Liver (tissue), 9 donors: Measurements from ENCODE around the gene FBXL22. TPM values are rescaled to one million over a fixed set of nuclear protein-coding genes. Genes with fewer than 3 reads are reported as not detected.

Experiments
- DNase-seq: peaks from one replicate; pipeline ENCODE4 v3.0.0-alpha.2; 2017; ENCODE audit warnings: low spot score
- H3K27ac ChIP-seq, 2 donors: one replicate each; pipeline ENCODE4 v1.7.0; 2013; ENCODE audit warnings: inconsistent platforms in 2 of 2, low read length in 2 of 2, control low read depth in 1 of 2, low read depth in 1 of 2, mild to moderate bottlenecking in 1 of 2
- H3K27me3 ChIP-seq, 4 donors: one replicate each; pipeline versions ENCODE4 v1.6.1 to v1.7.0; 2013; ENCODE audit warnings: low read length in 3 of 4, inconsistent platforms in 1 of 4, mild to moderate bottlenecking in 1 of 4, moderate library complexity in 1 of 4; ENCODE audit not compliant: control insufficient read depth in 4 of 4, insufficient read depth in 4 of 4
- H3K36me3 ChIP-seq, 4 donors: one replicate each; pipeline versions ENCODE4 v1.6.1 to v1.7.0; 2013; ENCODE audit warnings: low read length in 3 of 4, mild to moderate bottlenecking in 3 of 4, low read depth in 1 of 4, moderate library complexity in 1 of 4; ENCODE audit not compliant: control insufficient read depth in 4 of 4, insufficient read depth in 3 of 4
- H3K4me1 ChIP-seq, 4 donors: one replicate each; pipeline versions ENCODE4 v1.6.1 to v1.7.0; 2013; ENCODE audit warnings: low read length in 3 of 4, mild to moderate bottlenecking in 3 of 4, moderate library complexity in 1 of 4; ENCODE audit not compliant: control insufficient read depth in 4 of 4, insufficient read depth in 4 of 4
- H3K4me3 ChIP-seq, 3 donors: one replicate each; pipeline versions ENCODE4 v1.6.1 to v1.7.0; 2013; ENCODE audit warnings: low read length in 3 of 3, control low read depth in 1 of 3, low read depth in 1 of 3, mild to moderate bottlenecking in 1 of 3
- H3K9ac ChIP-seq, 2 donors: one replicate each; pipeline ENCODE4 v1.7.0; 2013; ENCODE audit warnings: low read length in 2 of 2, mild to moderate bottlenecking in 2 of 2, moderate library complexity in 2 of 2, control low read depth in 1 of 2, low read depth in 1 of 2
- H3K9me3 ChIP-seq, 4 donors: one replicate each; pipeline versions ENCODE4 v1.6.1 to v1.7.0; 2013; ENCODE audit warnings: low read length in 3 of 4; ENCODE audit not compliant: control insufficient read depth in 4 of 4
- EGR1 ChIP-seq, 2 donors: IDR thresholded peaks; 2 replicates each; pipeline ENCODE4 v1.6.1; 2016 to 2018; ENCODE audit warnings: antibody characterized with exemption in 2 of 2, low read depth in 2 of 2
- FOXA1 ChIP-seq: IDR thresholded peaks from 2 replicates; pipeline ENCODE4 v1.6.1; 2016; ENCODE audit warnings: antibody characterized with exemption
- FOXA2 ChIP-seq: IDR thresholded peaks from 2 replicates; pipeline ENCODE4 v1.6.1; 2016; ENCODE audit warnings: antibody characterized with exemption
- GABPA ChIP-seq, 2 donors: IDR thresholded peaks in 1 of 2; conservative IDR thresholded peaks in 1 of 2; 2 replicates each; pipeline ENCODE4 v1.6.1; 2016; ENCODE audit warnings: antibody characterized with exemption in 2 of 2, mild to moderate bottlenecking in 1 of 2, moderate library complexity in 1 of 2
- HNF4A ChIP-seq, 2 donors: conservative IDR thresholded peaks; 2 replicates each; pipeline ENCODE4 v1.6.1; 2016; ENCODE audit warnings: antibody characterized with exemption in 2 of 2, mild to moderate bottlenecking in 2 of 2
- HNF4G ChIP-seq: IDR thresholded peaks from 2 replicates; pipeline ENCODE4 v1.6.1; 2016; ENCODE audit warnings: antibody characterized with exemption
- JUND ChIP-seq, 2 donors: IDR thresholded peaks; 2 replicates each; pipeline ENCODE4 v1.6.1; 2016; ENCODE audit warnings: antibody characterized with exemption in 2 of 2
- NR2F2 ChIP-seq: IDR thresholded peaks from 2 replicates; pipeline ENCODE4 v1.6.1; 2016; ENCODE audit warnings: antibody characterized with exemption
- RAD21 ChIP-seq, 2 donors: IDR thresholded peaks; 2 replicates each; pipeline ENCODE4 v1.6.1; 2016; ENCODE audit warnings: antibody characterized with exemption in 2 of 2, mild to moderate bottlenecking in 2 of 2
- RXRA ChIP-seq, 2 donors: IDR thresholded peaks; 2 replicates each; pipeline ENCODE4 v1.6.1; 2017 to 2018; ENCODE audit warnings: antibody characterized with exemption in 2 of 2, mild to moderate bottlenecking in 1 of 2
- SP1 ChIP-seq: IDR thresholded peaks from 2 replicates; pipeline ENCODE4 v1.6.1; 2018; ENCODE audit warnings: antibody characterized with exemption, mild to moderate bottlenecking
- TAF1 ChIP-seq: conservative IDR thresholded peaks from 2 replicates; pipeline ENCODE4 v1.6.1; 2016; ENCODE audit warnings: antibody characterized with exemption, mild to moderate bottlenecking
- YY1 ChIP-seq: IDR thresholded peaks from 2 replicates; pipeline ENCODE4 v1.6.1; 2016; ENCODE audit warnings: antibody characterized with exemption, mild to moderate bottlenecking
- WGBS: extraction: QIAGEN DNeasy Blood & Tissue Kit; methylation state at CpG from one replicate; pipeline ENCODE4 v1.1.7; 2013; 5-methylcytosine and 5-hydroxymethylcytosine counted together
- polyA plus RNA-seq, 2 donors: library from polyadenylated mRNA; stranded (reverse) in 1 of 2; unstranded in 1 of 2; fragments of 200-250 nt in 1 of 2; fragments of >200 nt in 1 of 2; fragmentation: Nextera tagmentation in 1 of 2; extraction: Ambion mirVana in 1 of 2; gene quantifications; one replicate each; pipeline versions ENCODE4 v1.2.1 to v1.2.3, GENCODE V29; 2013 to 2015
- total RNA-seq, 2 donors: library from RNA; depleted of rRNA; stranded (reverse); fragments of >200 nt; gene quantifications; one replicate each; pipeline ENCODE4 v1.2.3, GENCODE V29; 2014
- TF ChIP-seq, protein P1 (sequence below): IDR thresholded peaks from 2 replicates; pipeline ENCODE4 v1.6.1; 2016; ENCODE audit warnings: antibody characterized with exemption, mild to moderate bottlenecking
- TF ChIP-seq, protein P2 (sequence below): IDR thresholded peaks from 2 replicates; pipeline ENCODE4 v1.6.1; 2016; ENCODE audit warnings: antibody characterized with exemption
- TF ChIP-seq, protein P3 (sequence below): IDR thresholded peaks from 2 replicates; pipeline ENCODE4 v1.6.1; 2016; ENCODE audit warnings: antibody characterized with exemption
- TF ChIP-seq, protein P4 (sequence below): IDR thresholded peaks from 2 replicates; pipeline ENCODE4 v1.6.1; 2016; ENCODE audit warnings: antibody characterized with exemption
- TF ChIP-seq, protein P5 (sequence below): fragments of 150-350 bp; IDR thresholded peaks from 2 replicates; pipeline ENCODE4 v1.5.1; 2017; ENCODE audit warnings: improper control_type of control experiment, low read depth, low read length; ENCODE audit not compliant: missing input control
- donor health status: healthy.
- donor health status: healthy.
- donor health status: healthy.
- donor health status: healthy.
- donor health status: healthy.

Gene FBXL22
- total and polyA plus RNA-seq, 4 donors = 0.18 to 0.29 (median 0.22) TPM

DNA sequence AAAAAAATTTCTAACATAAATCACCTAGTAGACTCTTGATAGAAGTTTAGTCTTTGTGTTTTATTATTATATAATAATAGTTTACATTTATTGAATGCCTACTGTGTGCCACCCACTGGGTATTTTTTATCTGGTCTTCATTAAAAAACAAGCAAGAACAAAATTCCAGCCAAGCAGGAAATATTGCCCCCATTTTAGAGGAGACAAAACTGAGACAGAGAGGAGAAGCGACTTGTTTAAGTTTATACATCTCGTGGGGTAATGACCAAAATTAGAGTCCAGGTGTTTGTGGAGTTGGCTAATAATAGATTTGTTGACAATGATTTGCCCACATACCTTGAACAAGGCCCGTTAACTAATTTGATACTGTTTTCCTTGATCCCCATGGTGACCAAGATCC is 33.1 kb upstream of the FBXL22 start:
- H3K4me3 ChIP-seq = no peak overlapping the region
- no peak overlapping the region for H3K9ac ChIP-seq
- H3K9me3 ChIP-seq = no peaks in the 10 kb centered on the region
- TF ChIP-seq EGR1 (IDR thresholded peaks at IDR 0.05; ENCODE audit: low read depth in 2 of 2) (no peak), YY1 (no peak), JUND (IDR thresholded peaks at IDR 0.05) (no peak), HNF4G (no peak), RAD21 (IDR thresholded peaks at IDR 0.05) (no peak), NR2F2 (no peak), HNF4A (conservative IDR thresholded peaks at IDR 0.05) (no peak), TAF1 (no peak), SP1 (no peak), GABPA (IDR thresholded peaks at IDR 0.05 in 1 of 2, conservative IDR thresholded peaks at IDR 0.05 in 1 of 2) (no peak), RXRA (IDR thresholded peaks at IDR 0.05) (no peak), FOXA2 (no peak), FOXA1 (no peak)
- TF ChIP-seq, protein P1, sequence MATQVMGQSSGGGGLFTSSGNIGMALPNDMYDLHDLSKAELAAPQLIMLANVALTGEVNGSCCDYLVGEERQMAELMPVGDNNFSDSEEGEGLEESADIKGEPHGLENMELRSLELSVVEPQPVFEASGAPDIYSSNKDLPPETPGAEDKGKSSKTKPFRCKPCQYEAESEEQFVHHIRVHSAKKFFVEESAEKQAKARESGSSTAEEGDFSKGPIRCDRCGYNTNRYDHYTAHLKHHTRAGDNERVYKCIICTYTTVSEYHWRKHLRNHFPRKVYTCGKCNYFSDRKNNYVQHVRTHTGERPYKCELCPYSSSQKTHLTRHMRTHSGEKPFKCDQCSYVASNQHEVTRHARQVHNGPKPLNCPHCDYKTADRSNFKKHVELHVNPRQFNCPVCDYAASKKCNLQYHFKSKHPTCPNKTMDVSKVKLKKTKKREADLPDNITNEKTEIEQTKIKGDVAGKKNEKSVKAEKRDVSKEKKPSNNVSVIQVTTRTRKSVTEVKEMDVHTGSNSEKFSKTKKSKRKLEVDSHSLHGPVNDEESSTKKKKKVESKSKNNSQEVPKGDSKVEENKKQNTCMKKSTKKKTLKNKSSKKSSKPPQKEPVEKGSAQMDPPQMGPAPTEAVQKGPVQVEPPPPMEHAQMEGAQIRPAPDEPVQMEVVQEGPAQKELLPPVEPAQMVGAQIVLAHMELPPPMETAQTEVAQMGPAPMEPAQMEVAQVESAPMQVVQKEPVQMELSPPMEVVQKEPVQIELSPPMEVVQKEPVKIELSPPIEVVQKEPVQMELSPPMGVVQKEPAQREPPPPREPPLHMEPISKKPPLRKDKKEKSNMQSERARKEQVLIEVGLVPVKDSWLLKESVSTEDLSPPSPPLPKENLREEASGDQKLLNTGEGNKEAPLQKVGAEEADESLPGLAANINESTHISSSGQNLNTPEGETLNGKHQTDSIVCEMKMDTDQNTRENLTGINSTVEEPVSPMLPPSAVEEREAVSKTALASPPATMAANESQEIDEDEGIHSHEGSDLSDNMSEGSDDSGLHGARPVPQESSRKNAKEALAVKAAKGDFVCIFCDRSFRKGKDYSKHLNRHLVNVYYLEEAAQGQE = no peak
- TF ChIP-seq, protein P2, sequence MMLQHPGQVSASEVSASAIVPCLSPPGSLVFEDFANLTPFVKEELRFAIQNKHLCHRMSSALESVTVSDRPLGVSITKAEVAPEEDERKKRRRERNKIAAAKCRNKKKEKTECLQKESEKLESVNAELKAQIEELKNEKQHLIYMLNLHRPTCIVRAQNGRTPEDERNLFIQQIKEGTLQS = no peak
- TF ChIP-seq, protein P3, sequence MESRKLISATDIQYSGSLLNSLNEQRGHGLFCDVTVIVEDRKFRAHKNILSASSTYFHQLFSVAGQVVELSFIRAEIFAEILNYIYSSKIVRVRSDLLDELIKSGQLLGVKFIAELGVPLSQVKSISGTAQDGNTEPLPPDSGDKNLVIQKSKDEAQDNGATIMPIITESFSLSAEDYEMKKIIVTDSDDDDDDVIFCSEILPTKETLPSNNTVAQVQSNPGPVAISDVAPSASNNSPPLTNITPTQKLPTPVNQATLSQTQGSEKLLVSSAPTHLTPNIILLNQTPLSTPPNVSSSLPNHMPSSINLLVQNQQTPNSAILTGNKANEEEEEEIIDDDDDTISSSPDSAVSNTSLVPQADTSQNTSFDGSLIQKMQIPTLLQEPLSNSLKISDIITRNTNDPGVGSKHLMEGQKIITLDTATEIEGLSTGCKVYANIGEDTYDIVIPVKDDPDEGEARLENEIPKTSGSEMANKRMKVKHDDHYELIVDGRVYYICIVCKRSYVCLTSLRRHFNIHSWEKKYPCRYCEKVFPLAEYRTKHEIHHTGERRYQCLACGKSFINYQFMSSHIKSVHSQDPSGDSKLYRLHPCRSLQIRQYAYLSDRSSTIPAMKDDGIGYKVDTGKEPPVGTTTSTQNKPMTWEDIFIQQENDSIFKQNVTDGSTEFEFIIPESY = no peak
- TF ChIP-seq, protein P4, sequence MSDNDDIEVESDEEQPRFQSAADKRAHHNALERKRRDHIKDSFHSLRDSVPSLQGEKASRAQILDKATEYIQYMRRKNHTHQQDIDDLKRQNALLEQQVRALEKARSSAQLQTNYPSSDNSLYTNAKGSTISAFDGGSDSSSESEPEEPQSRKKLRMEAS = no peak
- TF ChIP-seq, protein P5, sequence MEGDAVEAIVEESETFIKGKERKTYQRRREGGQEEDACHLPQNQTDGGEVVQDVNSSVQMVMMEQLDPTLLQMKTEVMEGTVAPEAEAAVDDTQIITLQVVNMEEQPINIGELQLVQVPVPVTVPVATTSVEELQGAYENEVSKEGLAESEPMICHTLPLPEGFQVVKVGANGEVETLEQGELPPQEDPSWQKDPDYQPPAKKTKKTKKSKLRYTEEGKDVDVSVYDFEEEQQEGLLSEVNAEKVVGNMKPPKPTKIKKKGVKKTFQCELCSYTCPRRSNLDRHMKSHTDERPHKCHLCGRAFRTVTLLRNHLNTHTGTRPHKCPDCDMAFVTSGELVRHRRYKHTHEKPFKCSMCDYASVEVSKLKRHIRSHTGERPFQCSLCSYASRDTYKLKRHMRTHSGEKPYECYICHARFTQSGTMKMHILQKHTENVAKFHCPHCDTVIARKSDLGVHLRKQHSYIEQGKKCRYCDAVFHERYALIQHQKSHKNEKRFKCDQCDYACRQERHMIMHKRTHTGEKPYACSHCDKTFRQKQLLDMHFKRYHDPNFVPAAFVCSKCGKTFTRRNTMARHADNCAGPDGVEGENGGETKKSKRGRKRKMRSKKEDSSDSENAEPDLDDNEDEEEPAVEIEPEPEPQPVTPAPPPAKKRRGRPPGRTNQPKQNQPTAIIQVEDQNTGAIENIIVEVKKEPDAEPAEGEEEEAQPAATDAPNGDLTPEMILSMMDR = no peak
- H3K4me1 ChIP-seq = no peaks in the 10 kb centered on the region
- no peak overlapping the region for H3K27ac ChIP-seq
- DNase-seq = no peak
- H3K27me3 ChIP-seq = no peaks in the 10 kb centered on the region
- H3K36me3 ChIP-seq = peaks cover 6 to 33% (median 26%) of the 10 kb centered on the region in 4 donors
- WGBS = 37% methylated on average over 3 of the region's 3 CpGs
